ENCODE results near the gene ALOX5AP.

GRCh38 chr13:30773561-30773960, 38.2 kb downstream of the ALOX5AP start:
- TF ChIP-seq CTCF (conservative IDR thresholded peaks at IDR 0.05; ENCODE audit: low read depth, low read length) (no peak), EZH2 (IDR thresholded peaks at IDR 0.05; ENCODE audit: low read length, unreplicated experiment) (no peak)

Measured in PC-3 (cell line).